GM23338 (cell line): ENCODE results near the gene MORC1. TPM values are rescaled to one million over a fixed set of nuclear protein-coding genes. Genes with fewer than 3 reads are reported as not detected.

Experiments used
- ATAC-seq: fragments of 200-7000 bp; cut with Tn5 transposase; 3 replicates; pipeline ENCODE4 v1.9.1; 2020
- DNase-seq: peaks from one replicate; pipeline ENCODE4 v3.0.0-alpha.2; 2015; ENCODE audit warnings: low spot score
- H2AFZ ChIP-seq: fragments of 200-600 bp; sonication (generic); 2 replicates; pipeline ENCODE4 v1.8.0; 2016; ENCODE audit warnings: antibody characterized with exemption, mild to moderate bottlenecking, moderate library complexity
- H3F3A ChIP-seq: fragments of 200-600 bp; sonication (generic); replicated peaks from 2 replicates; pipeline ENCODE4 v1.8.0; 2017; ENCODE audit warnings: antibody characterized with exemption, mixed run types, low read depth
- H3K27ac ChIP-seq: fragments of 200-600 bp; sonication (generic); 2 replicates; pipeline ENCODE4 v1.6.1; 2016; ENCODE audit warnings: low read depth
- H3K27me3 ChIP-seq: fragments of 200-600 bp; sonication (generic); 2 replicates; pipeline ENCODE4 v1.8.0; 2016; ENCODE audit warnings: mild to moderate bottlenecking, mixed run types, moderate library complexity; ENCODE audit not compliant: insufficient read depth
- H3K36me3 ChIP-seq: fragments of 200-600 bp; sonication (generic); 2 replicates; pipeline ENCODE4 v1.8.0; 2016; ENCODE audit warnings: mild to moderate bottlenecking; ENCODE audit not compliant: insufficient read depth
- H3K4me1 ChIP-seq: fragments of 200-600 bp; sonication (generic); 2 replicates; pipeline ENCODE4 v1.8.0; 2016; ENCODE audit warnings: mild to moderate bottlenecking, moderate library complexity; ENCODE audit not compliant: insufficient read depth
- H3K4me2 ChIP-seq: fragments of 200-600 bp; sonication (generic); 2 replicates; pipeline ENCODE4 v1.7.1; 2017; ENCODE audit warnings: mixed run types
- H3K4me3 ChIP-seq: fragments of 200-600 bp; sonication (generic); 2 replicates; pipeline ENCODE4 v1.6.1; 2016; ENCODE audit warnings: mixed run types
- H3K79me2 ChIP-seq: fragments of 200-600 bp; sonication (generic); replicated peaks from 2 replicates; pipeline ENCODE4 v1.8.0; 2017; ENCODE audit warnings: mild to moderate bottlenecking; ENCODE audit not compliant: insufficient read depth
- H3K9me2 ChIP-seq: fragments of 200-600 bp; sonication (generic); 2 replicates; pipeline ENCODE4 v1.8.0; 2017; ENCODE audit not compliant: insufficient read depth
- H4K20me1 ChIP-seq: fragments of 200-600 bp; sonication (generic); replicated peaks from 2 replicates; pipeline ENCODE4 v1.8.0; 2017; ENCODE audit warnings: mild to moderate bottlenecking; ENCODE audit not compliant: insufficient read depth
- H3K27ac Mint-ChIP-seq: 2 replicates; pipeline ENCODE4 v1.8.0; 2020; ENCODE audit warnings: inconsistent platforms, mild to moderate bottlenecking, moderate library complexity, mixed read lengths
- H3K27me3 Mint-ChIP-seq: 3 replicates; pipeline ENCODE4 v1.8.0; 2022; ENCODE audit warnings: low read depth, mild to moderate bottlenecking, moderate library complexity, mixed read lengths, inconsistent platforms; ENCODE audit not compliant: insufficient read depth, poor library complexity
- H3K36me3 Mint-ChIP-seq: 3 replicates; pipeline ENCODE4 v1.8.0; 2021; ENCODE audit warnings: low read depth, mild to moderate bottlenecking, inconsistent platforms, moderate library complexity, mixed read lengths
- H3K4me1 Mint-ChIP-seq: 3 replicates; pipeline ENCODE4 v1.8.0; 2020; ENCODE audit warnings: mild to moderate bottlenecking, inconsistent platforms, mixed read lengths
- H3K4me3 Mint-ChIP-seq: 3 replicates; pipeline ENCODE4 v1.8.0; 2021; ENCODE audit warnings: moderate library complexity, mild to moderate bottlenecking, inconsistent platforms, mixed read lengths
- H3K9me3 Mint-ChIP-seq: 3 replicates; pipeline ENCODE4 v1.8.0; 2020; ENCODE audit warnings: moderate library complexity, mild to moderate bottlenecking, inconsistent platforms, mixed read lengths
- CREB1 ChIP-seq: fragments of 250-450 bp; sonication (Bioruptor Pico); IDR thresholded peaks from 2 replicates; pipeline ENCODE4 v1.5.0; 2020; ENCODE audit warnings: low read depth, mild to moderate bottlenecking, moderate library complexity
- CTCF ChIP-seq, 2 experiments: fragments of 200-600 bp in 1 of 2; sonication (generic) in 1 of 2; conservative IDR thresholded peaks; 2 replicates each; pipeline versions ENCODE4 v1.5.1 to v1.6.1; 2016 to 2017; ENCODE audit warnings: antibody characterized with exemption in 2 of 2, low read depth in 2 of 2, mild to moderate bottlenecking in 2 of 2, moderate library complexity in 1 of 2
- ETS1 ChIP-seq: IDR thresholded peaks from 2 replicates; pipeline ENCODE4 v1.6.1; 2016; ENCODE audit warnings: antibody characterized with exemption
- EZH2 ChIP-seq: fragments of 200-600 bp; sonication (generic); IDR thresholded peaks from one replicate; pipeline ENCODE4 v1.8.0; 2017; ENCODE audit warnings: antibody characterized with exemption, mild to moderate bottlenecking, low read depth; ENCODE audit not compliant: unreplicated experiment
- EZH2phosphoT487 ChIP-seq: fragments of 200-600 bp; sonication (generic); IDR thresholded peaks from one replicate; pipeline ENCODE4 v1.8.1; 2018; ENCODE audit warnings: antibody characterized with exemption; ENCODE audit not compliant: unreplicated experiment
- JUNB ChIP-seq: IDR thresholded peaks from one replicate; pipeline ENCODE4 v1.6.1; 2016; ENCODE audit warnings: antibody characterized with exemption; ENCODE audit not compliant: unreplicated experiment
- NANOG ChIP-seq: IDR thresholded peaks from 2 replicates; pipeline ENCODE4 v1.6.1; 2016; ENCODE audit warnings: antibody characterized with exemption, borderline replicate concordance
- POLR2AphosphoS5 ChIP-seq: IDR thresholded peaks from 2 replicates; pipeline ENCODE4 v1.6.1; 2016; ENCODE audit warnings: antibody characterized with exemption, low read depth
- STAT1 ChIP-seq: IDR thresholded peaks from one replicate; pipeline ENCODE4 v1.6.1; 2016; ENCODE audit warnings: antibody characterized with exemption; ENCODE audit not compliant: unreplicated experiment
- ZNF114 ChIP-seq: fragments of 250-450 bp; sonication (Bioruptor Pico); IDR thresholded peaks from 2 replicates; pipeline ENCODE4 v1.5.0; 2020; ENCODE audit warnings: mild to moderate bottlenecking, moderate library complexity
- ZNF462 ChIP-seq: fragments of 250-450 bp; sonication (Bioruptor Pico); IDR thresholded peaks from 2 replicates; pipeline ENCODE4 v1.5.0; 2020; ENCODE audit warnings: mild to moderate bottlenecking, moderate library complexity
- polyA plus RNA-seq: library from polyadenylated mRNA; unstranded; fragments of >200 nt; fragmentation: Nextera tagmentation; extraction: Ambion mirVana; gene quantifications from 2 replicates; pipeline ENCODE4 v1.2.1, GENCODE V29; 2016
- total RNA-seq: library from RNA; depleted of rRNA; stranded (reverse); fragments of >200 nt; shearing (Covaris generic); gene quantifications from 2 replicates; pipeline ENCODE4 v1.2.3, GENCODE V29; 2014
- TF ChIP-seq, protein P1 (sequence below): IDR thresholded peaks from one replicate; pipeline ENCODE4 v1.6.1; 2018; ENCODE audit warnings: antibody characterized with exemption; ENCODE audit not compliant: unreplicated experiment

MORC1 gene
- total and polyA plus RNA-seq, 2 experiments from 2014 or later, result not detected

DNA sequence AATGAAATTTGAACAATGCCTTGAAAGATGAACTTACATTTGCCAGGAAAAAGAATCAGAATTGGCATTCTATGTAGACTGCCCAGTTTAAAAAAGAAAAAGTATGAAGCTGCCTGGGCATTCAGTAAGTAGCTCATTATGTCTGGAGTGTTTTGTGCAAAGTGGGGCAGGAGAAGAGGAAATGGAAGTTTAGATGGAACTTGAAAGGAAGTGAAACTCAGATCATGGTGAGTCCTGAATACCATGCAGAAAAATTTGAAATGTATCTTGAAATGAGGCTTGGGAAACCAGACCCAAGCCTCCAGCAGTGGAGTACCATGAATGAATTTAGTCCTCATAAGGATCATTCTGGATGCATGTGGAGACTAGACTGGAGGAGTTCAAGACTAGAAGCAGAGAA, 4.8 kb upstream of the MORC1 start:
- no peak for TF ChIP-seq ETS1
- TF ChIP-seq EZH2phosphoT487, result no peak
- no peak for TF ChIP-seq ZNF462 (CRISPR knock-in tag)
- TF ChIP-seq EZH2, result no peak
- no peak for TF ChIP-seq STAT1
- TF ChIP-seq, protein P1, sequence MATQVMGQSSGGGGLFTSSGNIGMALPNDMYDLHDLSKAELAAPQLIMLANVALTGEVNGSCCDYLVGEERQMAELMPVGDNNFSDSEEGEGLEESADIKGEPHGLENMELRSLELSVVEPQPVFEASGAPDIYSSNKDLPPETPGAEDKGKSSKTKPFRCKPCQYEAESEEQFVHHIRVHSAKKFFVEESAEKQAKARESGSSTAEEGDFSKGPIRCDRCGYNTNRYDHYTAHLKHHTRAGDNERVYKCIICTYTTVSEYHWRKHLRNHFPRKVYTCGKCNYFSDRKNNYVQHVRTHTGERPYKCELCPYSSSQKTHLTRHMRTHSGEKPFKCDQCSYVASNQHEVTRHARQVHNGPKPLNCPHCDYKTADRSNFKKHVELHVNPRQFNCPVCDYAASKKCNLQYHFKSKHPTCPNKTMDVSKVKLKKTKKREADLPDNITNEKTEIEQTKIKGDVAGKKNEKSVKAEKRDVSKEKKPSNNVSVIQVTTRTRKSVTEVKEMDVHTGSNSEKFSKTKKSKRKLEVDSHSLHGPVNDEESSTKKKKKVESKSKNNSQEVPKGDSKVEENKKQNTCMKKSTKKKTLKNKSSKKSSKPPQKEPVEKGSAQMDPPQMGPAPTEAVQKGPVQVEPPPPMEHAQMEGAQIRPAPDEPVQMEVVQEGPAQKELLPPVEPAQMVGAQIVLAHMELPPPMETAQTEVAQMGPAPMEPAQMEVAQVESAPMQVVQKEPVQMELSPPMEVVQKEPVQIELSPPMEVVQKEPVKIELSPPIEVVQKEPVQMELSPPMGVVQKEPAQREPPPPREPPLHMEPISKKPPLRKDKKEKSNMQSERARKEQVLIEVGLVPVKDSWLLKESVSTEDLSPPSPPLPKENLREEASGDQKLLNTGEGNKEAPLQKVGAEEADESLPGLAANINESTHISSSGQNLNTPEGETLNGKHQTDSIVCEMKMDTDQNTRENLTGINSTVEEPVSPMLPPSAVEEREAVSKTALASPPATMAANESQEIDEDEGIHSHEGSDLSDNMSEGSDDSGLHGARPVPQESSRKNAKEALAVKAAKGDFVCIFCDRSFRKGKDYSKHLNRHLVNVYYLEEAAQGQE, result no peak
- no peak for TF ChIP-seq CREB1 (CRISPR knock-in tag)
- TF ChIP-seq JUNB, result no peak
- TF ChIP-seq NANOG, result no peak
- no peak for TF ChIP-seq POLR2AphosphoS5
- TF ChIP-seq CTCF (conservative IDR thresholded peaks at IDR 0.05; ENCODE audit: low read depth in 2 of 2), result no peak
- TF ChIP-seq ZNF114 (CRISPR knock-in tag), result no peak
- H3K4me3 Mint-ChIP-seq, result no peak overlapping the region
- H3K4me1 ChIP-seq, result no peaks in the 10 kb centered on the region
- H3K79me2 ChIP-seq, result no peaks in the 10 kb centered on the region
- DNase-seq (no peak), ATAC-seq (no peak)
- H3K4me1 Mint-ChIP-seq, result no peaks in the 10 kb centered on the region; the same call in 2 of the 3 replicates
- no peaks in the 10 kb centered on the region for H3F3A ChIP-seq
- H3K9me2 ChIP-seq, result no peaks in the 10 kb centered on the region
- H2AFZ ChIP-seq, result no peak overlapping the region
- H3K27ac Mint-ChIP-seq, result no peak overlapping the region
- no peaks in the 10 kb centered on the region for H3K27me3 Mint-ChIP-seq
- H4K20me1 ChIP-seq, result no peaks in the 10 kb centered on the region
- H3K4me2 ChIP-seq, result no peak overlapping the region
- H3K27me3 ChIP-seq, result no peaks in the 10 kb centered on the region
- peaks cover 11% of the 10 kb centered on the region for H3K36me3 Mint-ChIP-seq
- H3K4me3 ChIP-seq, result no peak overlapping the region
- H3K36me3 ChIP-seq, result no peaks in the 10 kb centered on the region
- H3K27ac ChIP-seq, result no peak overlapping the region
- H3K9me3 Mint-ChIP-seq, result peaks cover 17% of the 10 kb centered on the region
